Suppressor macrophage (primary cell): ENCODE results near the gene THEMIS.
"Not testable (repeated sequence)": the region's sequence is repeated elsewhere in the genome, so short reads cannot be mapped to it uniquely, and the experiment has no call there.

Experiments used
- DNase-seq, 4 experiments: peaks; one replicate each; pipeline ENCODE4 v3.0.0-alpha.2; 2020 to 2022

THEMIS gene

DNA sequence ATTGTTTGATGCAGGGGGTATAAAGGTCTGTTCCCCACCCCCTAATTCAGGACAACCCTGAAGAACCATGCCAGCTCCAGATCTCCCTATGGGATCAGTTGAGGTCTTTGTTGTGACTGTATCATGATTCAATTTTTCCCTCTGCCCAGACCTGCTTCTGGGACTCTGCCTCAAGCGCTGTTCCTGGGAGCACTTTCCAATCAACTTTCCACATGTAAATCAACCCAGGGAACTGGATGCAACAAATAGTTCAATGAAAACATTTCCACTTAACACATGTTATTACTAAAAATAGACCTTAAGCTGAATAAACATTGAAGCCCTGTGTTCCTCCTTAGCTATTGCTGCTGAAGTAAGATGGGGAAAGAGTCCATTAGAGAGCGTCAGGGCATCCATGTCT lies 184.4 kb downstream of the THEMIS start:
- DNase-seq: no peak

DNA sequence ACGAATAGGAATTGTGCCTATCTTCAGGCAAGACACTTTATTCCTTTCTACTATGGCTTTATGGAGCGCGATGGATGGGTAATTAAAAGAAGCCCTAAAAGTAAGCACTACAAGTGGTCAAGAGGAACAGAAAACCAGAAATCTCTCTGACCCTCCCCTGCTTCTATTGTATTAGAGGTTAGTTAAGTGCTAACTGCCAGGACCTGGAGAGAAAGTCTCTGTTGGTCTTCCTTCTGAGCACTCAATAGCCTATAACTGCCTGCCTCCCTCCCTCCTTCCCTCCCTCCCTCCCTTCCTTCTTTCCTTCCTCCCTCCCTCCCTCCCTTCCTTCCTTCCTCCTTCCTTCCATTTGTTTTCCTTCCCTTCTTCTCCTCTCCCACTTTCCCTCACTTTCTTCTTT lies 190.2 kb downstream of the THEMIS start:
- DNase-seq: no peak

DNA sequence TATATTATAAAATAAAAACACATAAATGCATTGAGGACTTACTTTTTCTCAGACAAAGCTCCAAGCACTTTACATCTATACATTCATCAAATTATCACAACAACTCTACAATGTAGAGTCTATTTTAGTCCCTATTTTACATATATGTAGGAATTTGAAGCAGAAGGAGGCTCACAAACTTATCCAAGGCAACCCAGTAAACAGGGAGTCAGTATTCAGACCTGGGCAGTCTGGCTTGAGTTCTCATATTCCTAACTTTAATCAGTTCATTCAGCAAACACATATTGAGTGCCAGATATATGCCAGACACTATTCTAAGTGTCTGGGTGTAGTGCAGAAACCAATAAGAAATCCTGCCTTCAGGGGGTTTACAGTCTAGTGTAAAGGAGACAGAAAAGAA lies 194.6 kb downstream of the THEMIS start:
- no peak for DNase-seq

DNA sequence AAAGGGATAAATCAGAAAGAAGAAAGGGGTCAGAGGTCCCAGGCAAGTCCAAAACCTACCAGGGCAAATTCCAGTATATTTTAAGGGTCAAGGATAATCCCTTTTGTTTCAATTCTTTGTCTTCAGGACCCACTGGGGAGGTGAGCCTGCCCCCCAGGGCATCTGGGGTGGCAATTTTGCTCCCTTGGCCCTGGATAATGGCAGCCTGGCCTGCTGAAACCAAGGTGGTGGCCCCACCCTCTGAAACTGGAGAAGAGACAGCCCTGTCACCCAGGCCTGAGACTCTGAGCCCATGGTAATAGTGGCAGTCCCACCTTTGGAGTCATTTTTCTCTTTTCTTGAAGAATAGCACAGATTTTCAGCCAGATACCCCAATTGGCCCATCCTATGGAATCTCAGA lies 205.8 kb downstream of the THEMIS start:
- no peak for DNase-seq

DNA sequence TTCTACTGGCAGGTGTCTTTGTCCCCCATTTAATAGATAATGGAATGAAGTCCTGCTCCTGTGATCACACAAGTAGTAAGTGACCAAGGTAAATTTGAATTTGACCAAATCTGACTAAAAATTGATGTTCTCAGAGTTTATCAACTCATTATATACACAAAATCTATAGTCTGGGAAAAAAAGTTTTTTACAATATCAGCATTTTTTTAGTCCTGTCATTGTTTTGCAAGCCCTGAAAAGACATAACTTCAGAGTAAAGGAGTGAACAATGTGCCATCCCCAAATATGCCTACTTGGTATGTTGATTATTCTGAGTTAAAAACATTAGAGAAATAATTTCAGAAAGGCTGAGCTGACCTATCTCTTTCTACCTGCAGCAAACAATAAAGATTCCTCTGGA lies 209.7 kb downstream of the THEMIS start:
- DNase-seq: no peak

DNA sequence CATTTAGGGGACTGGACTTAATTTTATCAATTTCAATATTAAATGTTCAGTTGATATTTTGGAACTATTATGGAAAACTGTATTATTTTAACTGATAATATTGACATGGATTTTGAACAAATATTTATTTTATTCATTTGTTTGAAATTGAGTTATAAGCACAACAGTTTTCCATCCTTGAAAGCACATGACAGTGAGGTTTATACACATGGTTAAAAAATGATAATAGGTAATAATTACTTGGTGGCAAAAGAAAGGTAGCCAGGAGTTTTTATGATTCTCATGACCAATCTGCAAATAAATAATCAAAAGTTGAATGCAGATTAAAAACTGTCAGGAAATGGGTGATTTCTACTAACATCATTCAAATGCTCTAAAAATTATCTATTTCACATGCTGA lies 210.3 kb downstream of the THEMIS start:
- DNase-seq: no peak

DNA sequence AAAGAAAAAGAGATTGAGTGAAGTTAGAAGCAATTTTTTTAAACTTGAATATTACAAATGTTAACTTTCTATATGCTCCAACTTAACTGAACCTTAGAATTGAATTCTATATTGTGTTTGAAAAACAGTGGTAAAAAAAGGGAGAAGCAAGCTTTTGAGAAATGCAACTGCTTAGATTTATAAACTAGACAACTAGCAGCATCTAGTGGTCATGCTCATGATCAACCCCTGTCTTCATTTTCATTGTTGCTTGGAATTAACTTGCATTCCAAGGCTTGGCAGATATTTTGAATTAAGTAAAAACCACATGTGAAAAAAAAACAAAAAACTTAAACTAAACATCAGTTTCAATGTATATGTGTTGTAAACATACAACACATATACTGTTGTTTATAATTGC lies 210.8 kb downstream of the THEMIS start:
- peak in 1 of 4 experiments; percentile 2 for DNase-seq

DNA sequence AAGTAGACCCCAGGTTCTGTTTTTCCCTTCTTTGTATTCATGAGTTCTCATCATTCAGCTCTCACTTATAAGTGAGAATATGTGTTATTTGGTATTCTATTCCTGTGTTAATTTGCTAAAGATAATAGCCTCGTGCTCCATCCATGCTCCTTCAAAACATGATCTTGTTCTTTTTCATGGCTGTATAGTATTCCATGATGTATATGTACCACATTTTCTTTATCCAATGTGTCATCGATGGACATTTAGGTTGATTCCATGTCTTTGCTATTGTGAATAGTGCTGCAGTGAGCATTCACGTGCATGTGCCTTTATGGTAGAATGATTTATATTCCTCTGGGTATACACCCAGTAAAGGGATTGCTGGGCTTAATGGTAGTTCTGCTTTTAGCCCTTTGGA lies 213.4 kb downstream of the THEMIS start:
- not testable (repeated sequence) for DNase-seq

DNA sequence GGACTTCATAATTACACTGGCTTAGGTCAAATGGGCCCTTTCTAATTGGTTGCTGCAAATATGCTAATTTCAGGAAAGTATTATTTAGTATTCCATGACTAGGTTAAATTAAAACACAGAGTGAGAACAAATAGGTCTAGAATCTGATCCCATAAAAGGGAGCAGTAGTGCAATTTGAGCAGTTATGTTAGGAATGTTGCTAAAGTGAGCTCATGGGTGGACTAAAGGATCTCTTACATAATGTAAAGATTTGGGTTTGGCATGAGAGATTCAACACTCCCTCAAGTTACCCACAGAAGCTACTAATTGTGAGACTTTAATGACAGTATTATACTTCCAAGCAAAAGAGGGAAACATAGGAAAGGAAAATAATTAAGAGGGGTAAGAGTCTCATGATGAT lies 214.8 kb downstream of the THEMIS start:
- no peak for DNase-seq

DNA sequence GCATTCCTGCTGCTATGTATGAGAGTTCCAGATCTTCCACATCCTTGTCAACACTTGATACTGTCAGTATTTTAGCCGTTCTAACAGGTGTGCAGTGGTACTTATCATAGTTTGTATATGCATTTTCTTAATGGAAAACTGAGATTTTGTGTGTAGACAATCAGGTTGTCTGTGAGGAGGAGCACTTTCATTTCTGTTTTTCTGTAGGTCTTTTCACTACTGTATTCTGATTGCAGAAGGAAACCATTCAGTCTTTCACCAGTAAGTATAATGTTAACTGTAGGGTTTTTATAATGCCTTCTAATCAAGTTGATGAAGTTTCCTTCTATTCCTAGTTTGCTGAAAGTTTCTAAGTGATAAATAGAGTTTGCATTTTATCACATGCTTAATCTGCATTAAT lies 216.4 kb downstream of the THEMIS start:
- DNase-seq: no peak
